IPS-20b (cell line): ENCODE results near the gene SH3PXD2A.

Experiments
- H3K27ac ChIP-seq: one replicate; pipeline ENCODE4 v1.5.1; 2013; ENCODE audit warnings: low read length
- H3K27me3 ChIP-seq: 2 replicates; pipeline ENCODE4 v1.6.1; 2013; ENCODE audit warnings: mild to moderate bottlenecking, low read length, inconsistent platforms; ENCODE audit not compliant: insufficient read depth
- H3K36me3 ChIP-seq: 2 replicates; pipeline ENCODE4 v1.6.1; 2013; ENCODE audit warnings: low read depth, mild to moderate bottlenecking, inconsistent platforms, low read length, moderate library complexity; ENCODE audit not compliant: insufficient read depth
- H3K4me1 ChIP-seq: 2 replicates; pipeline ENCODE4 v1.6.1; 2013; ENCODE audit warnings: mild to moderate bottlenecking, control low read depth, inconsistent platforms, low read length, moderate library complexity; ENCODE audit not compliant: insufficient read depth
- H3K4me3 ChIP-seq: 2 replicates; pipeline ENCODE4 v1.5.1; 2013; ENCODE audit warnings: mild to moderate bottlenecking, low read length, inconsistent platforms
- H3K9ac ChIP-seq: 2 replicates; pipeline ENCODE4 v1.6.1; 2013; ENCODE audit warnings: low read depth, mild to moderate bottlenecking, inconsistent platforms, low read length, moderate library complexity
- H3K9me3 ChIP-seq: 2 replicates; pipeline ENCODE4 v1.6.1; 2013; ENCODE audit warnings: mild to moderate bottlenecking, low read depth, low read length, inconsistent platforms; ENCODE audit not compliant: insufficient read depth

The SH3PXD2A gene

GRCh38 chr10:103745341-103746247 lies 109.8 kb downstream of the SH3PXD2A start:
- Histone ChIP-seq H3K4me3 (no peak overlapping the region), H3K4me1 (no peaks in the 10 kb centered on the region), H3K9me3 (no peaks in the 10 kb centered on the region), H3K9ac (no peak overlapping the region), H3K27ac (no peak overlapping the region), H3K36me3 (no peaks in the 10 kb centered on the region), H3K27me3 (no peaks in the 10 kb centered on the region)

GRCh38 chr10:103742824-103743223 lies 112.6 kb downstream of the SH3PXD2A start:
- no peak overlapping the region for H3K4me3 ChIP-seq
- no peak overlapping the region for H3K27ac ChIP-seq
- H3K9ac ChIP-seq, result no peak overlapping the region
- H3K9me3 ChIP-seq, result no peaks in the 10 kb centered on the region
- no peaks in the 10 kb centered on the region for H3K27me3 ChIP-seq
- H3K4me1 ChIP-seq, result peaks cover 4% of the 10 kb centered on the region; the same call in 1 of the 2 replicates
- H3K36me3 ChIP-seq, result no peaks in the 10 kb centered on the region

- Histone ChIP-seq H3K36me3 (no peaks in the 10 kb centered on the region), H3K4me3 (no peak overlapping the region), H3K27ac (no peak overlapping the region), H3K9me3 (no peaks in the 10 kb centered on the region), H3K4me1 (peaks cover 4% of the 10 kb centered on the region; the same call in 1 of the 2 replicates), H3K27me3 (no peaks in the 10 kb centered on the region), H3K9ac (no peak overlapping the region)
Measured at GRCh38 chr10:103740611-103741010, 114.8 kb downstream of the SH3PXD2A start.

GRCh38 chr10:103739039-103739764 lies 116.2 kb downstream of the SH3PXD2A start:
- no peak overlapping the region; the same call in 1 of the 2 replicates for H3K9ac ChIP-seq
- H3K4me1 ChIP-seq, result peaks cover 4% of the 10 kb centered on the region; the same call in 1 of the 2 replicates
- H3K9me3 ChIP-seq, result no peaks in the 10 kb centered on the region
- H3K36me3 ChIP-seq, result no peaks in the 10 kb centered on the region
- peak overlapping the region; percentile 19; the same call in 1 of the 2 replicates for H3K4me3 ChIP-seq
- no peak overlapping the region for H3K27ac ChIP-seq
- no peaks in the 10 kb centered on the region for H3K27me3 ChIP-seq

GRCh38 chr10:103737735-103738367 lies 117.5 kb downstream of the SH3PXD2A start:
- Histone ChIP-seq H3K4me1 (peaks cover 10% of the 10 kb centered on the region; the same call in 1 of the 2 replicates), H3K27me3 (no peaks in the 10 kb centered on the region), H3K27ac (no peak overlapping the region), H3K36me3 (no peaks in the 10 kb centered on the region), H3K9me3 (no peaks in the 10 kb centered on the region), H3K9ac (no peak overlapping the region), H3K4me3 (no peak overlapping the region)

- H3K9me3 ChIP-seq, result no peaks in the 10 kb centered on the region
- peaks cover 15% of the 10 kb centered on the region; the same call in 1 of the 2 replicates for H3K4me1 ChIP-seq
- H3K4me3 ChIP-seq, result no peak overlapping the region
- H3K27ac ChIP-seq, result no peak overlapping the region
- H3K36me3 ChIP-seq, result no peaks in the 10 kb centered on the region
- H3K27me3 ChIP-seq, result no peaks in the 10 kb centered on the region
- H3K9ac ChIP-seq, result no peak overlapping the region
Measured at GRCh38 chr10:103736763-103737162, 118.6 kb downstream of the SH3PXD2A start.

GRCh38 chr10:103736044-103736443 lies 119.3 kb downstream of the SH3PXD2A start:
- no peak overlapping the region for H3K9ac ChIP-seq
- H3K9me3 ChIP-seq, result no peaks in the 10 kb centered on the region
- peaks cover 15% of the 10 kb centered on the region; the same call in 1 of the 2 replicates for H3K4me1 ChIP-seq
- H3K4me3 ChIP-seq, result no peak overlapping the region
- H3K36me3 ChIP-seq, result no peaks in the 10 kb centered on the region
- no peaks in the 10 kb centered on the region for H3K27me3 ChIP-seq
- H3K27ac ChIP-seq, result no peak overlapping the region

- Histone ChIP-seq H3K9me3 (no peaks in the 10 kb centered on the region), H3K4me3 (no peak overlapping the region), H3K36me3 (no peaks in the 10 kb centered on the region), H3K27me3 (no peaks in the 10 kb centered on the region), H3K9ac (no peak overlapping the region), H3K4me1 (peaks cover 24% of the 10 kb centered on the region), H3K27ac (no peak overlapping the region)
Measured at GRCh38 chr10:103734731-103735130, 120.6 kb downstream of the SH3PXD2A start.

- Histone ChIP-seq H3K9ac (no peak overlapping the region), H3K36me3 (no peaks in the 10 kb centered on the region), H3K9me3 (no peaks in the 10 kb centered on the region), H3K27ac (no peak overlapping the region), H3K4me1 (peaks cover 24% of the 10 kb centered on the region), H3K27me3 (no peaks in the 10 kb centered on the region), H3K4me3 (no peak overlapping the region)
Measured at GRCh38 chr10:103733045-103733419, 122.3 kb downstream of the SH3PXD2A start.

- no peak overlapping the region for H3K4me3 ChIP-seq
- H3K9me3 ChIP-seq, result no peaks in the 10 kb centered on the region
- no peaks in the 10 kb centered on the region for H3K27me3 ChIP-seq
- H3K9ac ChIP-seq, result no peak overlapping the region
- no peaks in the 10 kb centered on the region for H3K36me3 ChIP-seq
- no peak overlapping the region for H3K27ac ChIP-seq
- H3K4me1 ChIP-seq, result peaks cover 24% of the 10 kb centered on the region
Measured at GRCh38 chr10:103732339-103733044, 122.9 kb downstream of the SH3PXD2A start.

GRCh38 chr10:103731609-103732270 lies 123.6 kb downstream of the SH3PXD2A start:
- no peaks in the 10 kb centered on the region for H3K36me3 ChIP-seq
- H3K9ac ChIP-seq, result no peak overlapping the region
- no peak overlapping the region for H3K27ac ChIP-seq
- no peaks in the 10 kb centered on the region for H3K9me3 ChIP-seq
- H3K4me3 ChIP-seq, result no peak overlapping the region
- peaks cover 24% of the 10 kb centered on the region for H3K4me1 ChIP-seq
- H3K27me3 ChIP-seq, result no peaks in the 10 kb centered on the region
